Activated CD4-positive, alpha-beta T cell treated with anti-CD3 and anti-CD28 coated beads, Interleukin-2, amount 10 ng/mL, durations not matched to agents 24 days and 14 days (primary cell): ENCODE data around the gene EGFL8. TPM values are rescaled to one million over a fixed set of nuclear protein-coding genes. Genes with fewer than 3 reads are reported as not detected.

ENCODE experiments used
- DNase-seq: peaks from one replicate; pipeline ENCODE4 v3.0.0; 2022
- H3K27ac Mint-ChIP-seq: one replicate; pipeline ENCODE4 v1.8.0; 2022; ENCODE audit warnings: mild to moderate bottlenecking, mixed read lengths
- H3K27me3 Mint-ChIP-seq: one replicate; pipeline ENCODE4 v1.8.0; 2022; ENCODE audit warnings: mixed read lengths
- H3K36me3 Mint-ChIP-seq: one replicate; pipeline ENCODE4 v1.8.0; 2022; ENCODE audit warnings: low read depth, mild to moderate bottlenecking, mixed read lengths
- H3K4me1 Mint-ChIP-seq: one replicate; pipeline ENCODE4 v1.8.0; 2021; ENCODE audit warnings: mixed read lengths
- H3K4me3 Mint-ChIP-seq: one replicate; pipeline ENCODE4 v1.8.0; 2022; ENCODE audit warnings: mild to moderate bottlenecking, moderate library complexity, mixed read lengths
- H3K9me3 Mint-ChIP-seq: one replicate; pipeline ENCODE4 v1.8.0; 2021; ENCODE audit warnings: mixed read lengths
- intact Hi-C: fragments of 100-400 bp; cut with micrococcal nuclease; formaldehyde crosslinking; loops from one replicate; pipeline ENCODE4 v1.15.1; 2023
- total RNA-seq: library from RNA; stranded (reverse); gene quantifications from 2 replicates; pipeline ENCODE4 v1.2.3, GENCODE V29; 2022

Gene EGFL8
- total RNA-seq, 1 donor from 2014 or later: 8.6 TPM

- Mint-ChIP-seq H3K9me3 (no peaks in the 10 kb centered on the region), H3K27ac (no peak overlapping the region), H3K4me3 (peak overlapping the region; percentile 41), H3K36me3 (no peaks in the 10 kb centered on the region), H3K4me1 (peaks cover 39% of the 10 kb centered on the region), H3K27me3 (peaks cover 59% of the 10 kb centered on the region)
- intact Hi-C loops: loop anchor here (10.0 kb wide), 1 partner anchor 107 kb away; no protein-coding TSS in a partner anchor
- no peak for DNase-seq
Measured at GRCh38 chr6:32151181-32151862, 13.1 kb upstream of the EGFL8 start.

GRCh38 chr6:32151863-32152768 is 12.3 kb upstream of the EGFL8 start, which contains the start of gene PRRT1:
Gene PRRT1, minus strand, starts transcription at chr6:32151939. Its CDS starts 112 bp downstream, at chr6:32151827.
- DNase-seq: no peak
- H3K9me3 Mint-ChIP-seq: no peaks in the 10 kb centered on the region

GRCh38 chr6:32152769-32153563 is 11.4 kb upstream of the EGFL8 start:
- Mint-ChIP-seq H3K27me3 (peaks cover 42% of the 10 kb centered on the region), H3K9me3 (no peaks in the 10 kb centered on the region), H3K4me3 (peak overlapping the region; percentile 66), H3K27ac (peak overlapping the region; percentile 35), H3K36me3 (peaks cover 7% of the 10 kb centered on the region), H3K4me1 (peaks cover 38% of the 10 kb centered on the region)
- intact Hi-C loops: loop anchor here (10.0 kb wide), 1 partner anchor 108 kb away; no protein-coding TSS in a partner anchor
- no peak for DNase-seq

More at GRCh38 chr6:32151863-32152768, 12.3 kb upstream of the EGFL8 start, which contains the start of gene PRRT1:
- Mint-ChIP-seq H3K4me3 (peak within 1 kb of the TSS; percentile 66), H3K36me3 (no peaks in the 10 kb centered on the region), H3K4me1 (peaks cover 39% of the 10 kb centered on the region), H3K27ac (no peak within 1 kb of the TSS), H3K27me3 (peaks cover 51% of the 10 kb centered on the region)
- intact Hi-C loops: loop anchor here (10.0 kb wide), 1 partner anchor 107 kb away; no protein-coding TSS in a partner anchor

- peaks cover 34% of the 10 kb centered on the region for H3K27me3 Mint-ChIP-seq
- intact Hi-C loops: loop anchor here (1.0 to 10.0 kb wide), 6 partner anchors 22 to 109 kb away; partner anchors contain the start of genes AGPAT1 and ATF6B
- peaks cover 31% of the 10 kb centered on the region for H3K4me1 Mint-ChIP-seq
- H3K27ac Mint-ChIP-seq: peak within 1 kb of the TSS; percentile 72
- H3K4me3 Mint-ChIP-seq: peak within 1 kb of the TSS; percentile 84
- no peaks in the 10 kb centered on the region for H3K9me3 Mint-ChIP-seq
- peak; percentile 89 for DNase-seq
- H3K36me3 Mint-ChIP-seq: peaks cover 8% of the 10 kb centered on the region
Measured at GRCh38 chr6:32153564-32154513, 10.6 kb upstream of the EGFL8 start, which contains the start of gene PPT2. Gene PPT2, plus strand, starts transcription at chr6:32154141. Its CDS starts 454 bp downstream, at chr6:32154595.

- Mint-ChIP-seq H3K27ac (peak overlapping the region; percentile 72), H3K36me3 (peaks cover 8% of the 10 kb centered on the region), H3K27me3 (peaks cover 29% of the 10 kb centered on the region), H3K4me1 (peaks cover 27% of the 10 kb centered on the region), H3K9me3 (no peaks in the 10 kb centered on the region), H3K4me3 (peak overlapping the region; percentile 84)
- intact Hi-C loops: loop anchor here (1.0 to 10.0 kb wide), 6 partner anchors 22 to 110 kb away; partner anchors contain the start of genes AGPAT1 and ATF6B
- DNase-seq: peak; percentile 90
Measured at GRCh38 chr6:32154514-32155161, 9.8 kb upstream of the EGFL8 start.

- Mint-ChIP-seq H3K4me1 (peaks cover 19% of the 10 kb centered on the region), H3K36me3 (peaks cover 8% of the 10 kb centered on the region), H3K27ac (no peak overlapping the region), H3K27me3 (peaks cover 14% of the 10 kb centered on the region), H3K4me3 (no peak overlapping the region), H3K9me3 (no peaks in the 10 kb centered on the region)
- intact Hi-C loops: loop anchor here (10.0 kb wide), 1 partner anchor 112 kb away; no protein-coding TSS in a partner anchor
- DNase-seq: no peak
Measured at GRCh38 chr6:32156891-32157290, 7.5 kb upstream of the EGFL8 start.

GRCh38 chr6:32158052-32158451 is 6.3 kb upstream of the EGFL8 start:
- Mint-ChIP-seq H3K36me3 (peaks cover 8% of the 10 kb centered on the region), H3K27me3 (peaks cover 3% of the 10 kb centered on the region)
- intact Hi-C loops: loop anchor here (10.0 kb wide), 1 partner anchor 113 kb away; no protein-coding TSS in a partner anchor

GRCh38 chr6:32163559-32164258 is 686 bp upstream of the EGFL8 start:
- no peak overlapping the region for H3K27ac Mint-ChIP-seq
- peaks cover 10% of the 10 kb centered on the region for H3K36me3 Mint-ChIP-seq
- no peak overlapping the region for H3K4me3 Mint-ChIP-seq
- intact Hi-C loops: no loop called here
- no peaks in the 10 kb centered on the region for H3K27me3 Mint-ChIP-seq
- no peaks in the 10 kb centered on the region for H3K9me3 Mint-ChIP-seq
- H3K4me1 Mint-ChIP-seq: no peaks in the 10 kb centered on the region
- DNase-seq: no peak

More at GRCh38 chr6:32158052-32158451, 6.3 kb upstream of the EGFL8 start:
- no peak for DNase-seq
- peaks cover 13% of the 10 kb centered on the region for H3K4me1 Mint-ChIP-seq
- no peak overlapping the region for H3K4me3 Mint-ChIP-seq
- H3K27ac Mint-ChIP-seq: no peak overlapping the region
- no peaks in the 10 kb centered on the region for H3K9me3 Mint-ChIP-seq

GRCh38 chr6:32166411-32167061 is 2.1 kb downstream of the EGFL8 start:
- intact Hi-C loops: no loop called here
- H3K4me1 Mint-ChIP-seq: peaks cover 5% of the 10 kb centered on the region
- no peak overlapping the region for H3K4me3 Mint-ChIP-seq
- no peaks in the 10 kb centered on the region for H3K27me3 Mint-ChIP-seq
- no peaks in the 10 kb centered on the region for H3K9me3 Mint-ChIP-seq
- DNase-seq: no peak
- H3K27ac Mint-ChIP-seq: no peak overlapping the region
- H3K36me3 Mint-ChIP-seq: peaks cover 26% of the 10 kb centered on the region

GRCh38 chr6:32167154-32167760 is 2.9 kb downstream of the EGFL8 start:
- H3K36me3 Mint-ChIP-seq: peaks cover 26% of the 10 kb centered on the region
- DNase-seq: no peak
- no peak overlapping the region for H3K27ac Mint-ChIP-seq
- H3K4me3 Mint-ChIP-seq: no peak overlapping the region
- H3K27me3 Mint-ChIP-seq: no peaks in the 10 kb centered on the region
- intact Hi-C loops: no loop called here
- no peaks in the 10 kb centered on the region for H3K9me3 Mint-ChIP-seq
- H3K4me1 Mint-ChIP-seq: peaks cover 5% of the 10 kb centered on the region
